ENCODE measurements around the gene USP47.

DNA sequence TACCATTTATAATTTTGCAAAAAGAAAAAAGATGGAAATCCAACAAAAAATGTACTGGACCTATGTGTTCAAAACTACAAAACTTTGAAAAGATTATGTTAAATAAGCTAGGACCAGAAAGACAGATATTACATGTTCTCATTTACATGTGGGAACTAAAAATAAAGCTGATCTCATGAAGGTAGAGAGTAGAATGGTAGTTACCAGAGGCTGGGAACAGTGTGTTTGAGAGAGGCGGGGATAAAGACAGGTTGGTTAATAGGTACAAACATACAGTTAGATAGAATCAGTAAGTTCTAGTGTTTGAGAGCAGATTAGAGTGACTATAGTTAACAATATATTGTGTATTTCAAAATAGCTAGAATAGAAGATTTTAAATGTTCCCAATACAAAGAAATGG is 71.6 kb downstream of the USP47 start:
- no peak for TF ChIP-seq SP1 (IDR thresholded peaks at IDR 0.05)
- no peak for TF ChIP-seq ELF4 (IDR thresholded peaks at IDR 0.05)
- TF ChIP-seq, protein P1, sequence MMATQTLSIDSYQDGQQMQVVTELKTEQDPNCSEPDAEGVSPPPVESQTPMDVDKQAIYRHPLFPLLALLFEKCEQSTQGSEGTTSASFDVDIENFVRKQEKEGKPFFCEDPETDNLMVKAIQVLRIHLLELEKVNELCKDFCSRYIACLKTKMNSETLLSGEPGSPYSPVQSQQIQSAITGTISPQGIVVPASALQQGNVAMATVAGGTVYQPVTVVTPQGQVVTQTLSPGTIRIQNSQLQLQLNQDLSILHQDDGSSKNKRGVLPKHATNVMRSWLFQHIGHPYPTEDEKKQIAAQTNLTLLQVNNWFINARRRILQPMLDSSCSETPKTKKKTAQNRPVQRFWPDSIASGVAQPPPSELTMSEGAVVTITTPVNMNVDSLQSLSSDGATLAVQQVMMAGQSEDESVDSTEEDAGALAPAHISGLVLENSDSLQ (IDR thresholded peaks at IDR 0.05), result no peak
- no peak for TF ChIP-seq FOXM1 (IDR thresholded peaks at IDR 0.05; ENCODE audit: borderline replicate concordance)
- no peak for TF ChIP-seq SUZ12 (IDR thresholded peaks at IDR 0.05)
- no peak for TF ChIP-seq BHLHE40 (IDR thresholded peaks at IDR 0.05; ENCODE audit: borderline replicate concordance)
- no peak for TF ChIP-seq FOXA1 (IDR thresholded peaks at IDR 0.05)
- TF ChIP-seq L3MBTL2 (conservative IDR thresholded peaks at IDR 0.05), result no peak
- no peak for TF ChIP-seq HDGF (IDR thresholded peaks at IDR 0.05; ENCODE audit: borderline replicate concordance)
- TF ChIP-seq TARDBP (IDR thresholded peaks at IDR 0.05), result no peak
- no peak for TF ChIP-seq ZNF384 (IDR thresholded peaks at IDR 0.05)
